ENCODE measurements around the gene SHISA8. TPM values are rescaled to one million over a fixed set of nuclear protein-coding genes. Genes with fewer than 3 reads are reported as not detected.
A peak's percentile ranks its signal among the peaks of the same experiment; 100 is the strongest.

The SHISA8 gene
- not detected in 3 replicates for total RNA-seq
- long read RNA-seq, partial matches to known transcripts: 0 of 2 reads
- long read RNA-seq, other reads (novel, unspliced or antisense): 2 of 2 reads

- peaks cover 10% of the 10 kb centered on the region for H3K4me1 Mint-ChIP-seq (ENCODE audit: low read depth)
- H3K36me3 Mint-ChIP-seq (ENCODE audit: low read depth): no peaks in the 10 kb centered on the region
- no peaks in the 10 kb centered on the region for H3K9me3 Mint-ChIP-seq (ENCODE audit: low read depth)
- no peak for TF ChIP-seq CTCF (IDR thresholded peaks at IDR 0.05)
- peaks cover 40% of the 10 kb centered on the region for H3K27me3 Mint-ChIP-seq (ENCODE audit: low read depth)
- no peak within 1 kb of the TSS for H3K27ac Mint-ChIP-seq (ENCODE audit: unreplicated experiment)
- H3K4me3 Mint-ChIP-seq (ENCODE audit: unreplicated experiment): no peak within 1 kb of the TSS
- DNase-seq (ENCODE audit: low spot score): no peak
Observed at GRCh38 chr22:41915035-41915785, at the start of gene SHISA8. Gene SHISA8 (minus strand): TSS chr22:41915074. CDS start chr22:41914667, 407 bp downstream.

- DNase-seq (ENCODE audit: low spot score): no peak
- no peak overlapping the region for H3K4me3 Mint-ChIP-seq (ENCODE audit: unreplicated experiment)
- H3K27ac Mint-ChIP-seq (ENCODE audit: unreplicated experiment): no peak overlapping the region
- no peaks in the 10 kb centered on the region for H3K9me3 Mint-ChIP-seq (ENCODE audit: low read depth)
- TF ChIP-seq CTCF (IDR thresholded peaks at IDR 0.05): no peak
- peaks cover 9% of the 10 kb centered on the region for H3K4me1 Mint-ChIP-seq (ENCODE audit: low read depth)
- H3K36me3 Mint-ChIP-seq (ENCODE audit: low read depth): no peaks in the 10 kb centered on the region
- H3K27me3 Mint-ChIP-seq (ENCODE audit: low read depth): no peaks in the 10 kb centered on the region
Observed at GRCh38 chr22:41964112-41964491, 49.2 kb upstream of the SHISA8 start.

- peaks cover 9% of the 10 kb centered on the region for H3K4me1 Mint-ChIP-seq (ENCODE audit: low read depth)
Observed at GRCh38 chr22:41963453-41964111, 48.7 kb upstream of the SHISA8 start.

GRCh38 chr22:41957941-41958556 is 43.2 kb upstream of the SHISA8 start:
- DNase-seq (ENCODE audit: low spot score): no peak
- H3K27ac Mint-ChIP-seq (ENCODE audit: unreplicated experiment): no peak overlapping the region
- no peaks in the 10 kb centered on the region for H3K27me3 Mint-ChIP-seq (ENCODE audit: low read depth)
- no peak overlapping the region for H3K4me3 Mint-ChIP-seq (ENCODE audit: unreplicated experiment)
- no peaks in the 10 kb centered on the region for H3K9me3 Mint-ChIP-seq (ENCODE audit: low read depth)
- H3K4me1 Mint-ChIP-seq (ENCODE audit: low read depth): peaks cover 12% of the 10 kb centered on the region
- TF ChIP-seq CTCF (IDR thresholded peaks at IDR 0.05): peak; percentile 63
- no peaks in the 10 kb centered on the region for H3K36me3 Mint-ChIP-seq (ENCODE audit: low read depth)

More at GRCh38 chr22:41963453-41964111, 48.7 kb upstream of the SHISA8 start:
- H3K27me3 Mint-ChIP-seq (ENCODE audit: low read depth): no peaks in the 10 kb centered on the region
- no peak overlapping the region for H3K4me3 Mint-ChIP-seq (ENCODE audit: unreplicated experiment)
- no peaks in the 10 kb centered on the region for H3K36me3 Mint-ChIP-seq (ENCODE audit: low read depth)
- H3K27ac Mint-ChIP-seq (ENCODE audit: unreplicated experiment): no peak overlapping the region
- no peaks in the 10 kb centered on the region for H3K9me3 Mint-ChIP-seq (ENCODE audit: low read depth)
- TF ChIP-seq CTCF (IDR thresholded peaks at IDR 0.05): no peak
- DNase-seq (ENCODE audit: low spot score): no peak

GRCh38 chr22:41952713-41953112 is 37.8 kb upstream of the SHISA8 start:
- H3K27ac Mint-ChIP-seq (ENCODE audit: unreplicated experiment): no peak overlapping the region
- no peak for TF ChIP-seq CTCF (IDR thresholded peaks at IDR 0.05)
- DNase-seq (ENCODE audit: low spot score): no peak
- no peak overlapping the region for H3K4me3 Mint-ChIP-seq (ENCODE audit: unreplicated experiment)
- peaks cover 3% of the 10 kb centered on the region for H3K4me1 Mint-ChIP-seq (ENCODE audit: low read depth)
- no peaks in the 10 kb centered on the region for H3K9me3 Mint-ChIP-seq (ENCODE audit: low read depth)
- H3K36me3 Mint-ChIP-seq (ENCODE audit: low read depth): no peaks in the 10 kb centered on the region
- no peaks in the 10 kb centered on the region for H3K27me3 Mint-ChIP-seq (ENCODE audit: low read depth)
